Osteoblast (primary cell): ENCODE results near the gene SOX13. TPM values are rescaled to one million over a fixed set of nuclear protein-coding genes. Genes with fewer than 3 reads are reported as not detected.

ENCODE experiments used
- DNase-seq: peaks from one replicate; pipeline ENCODE4 v3.0.0; 2011; ENCODE audit warnings: low spot score, mixed read lengths; ENCODE audit not compliant: insufficient read length; ENCODE audit errors: missing footprints
- H2AFZ ChIP-seq: 2 replicates; pipeline ENCODE4 v1.6.0; 2011; ENCODE audit warnings: mild to moderate bottlenecking, low read length
- H3K27ac ChIP-seq: 2 replicates; pipeline ENCODE4 v1.5.1; 2011; ENCODE audit warnings: mild to moderate bottlenecking, low read depth, low read length, moderate library complexity
- H3K27me3 ChIP-seq: 2 replicates; pipeline ENCODE4 v1.6.0; 2012; ENCODE audit warnings: mild to moderate bottlenecking, control low read depth, inconsistent platforms, low read length, moderate library complexity; ENCODE audit not compliant: insufficient read depth
- H3K36me3 ChIP-seq: 2 replicates; pipeline ENCODE4 v1.5.1; 2011; ENCODE audit warnings: mild to moderate bottlenecking, low read length, control low read depth, moderate library complexity; ENCODE audit not compliant: insufficient read depth
- H3K4me1 ChIP-seq: 2 replicates; pipeline ENCODE4 v1.5.1; 2011; ENCODE audit warnings: mild to moderate bottlenecking, low read length, control low read depth, moderate library complexity; ENCODE audit not compliant: insufficient read depth
- H3K4me2 ChIP-seq: 2 replicates; pipeline ENCODE4 v1.6.0; 2011; ENCODE audit warnings: mild to moderate bottlenecking, low read length; ENCODE audit not compliant: insufficient read depth
- H3K4me3 ChIP-seq: fragments of 200-600 bp; sonication (generic); 3 replicates; pipeline ENCODE4 v1.5.1; 2012; ENCODE audit warnings: mild to moderate bottlenecking, low read length, inconsistent platforms; ENCODE audit not compliant: insufficient read depth
- H3K79me2 ChIP-seq: 2 replicates; pipeline ENCODE4 v1.6.0; 2012; ENCODE audit warnings: mild to moderate bottlenecking, low read length, control low read depth, inconsistent platforms; ENCODE audit not compliant: insufficient read depth
- H3K9me3 ChIP-seq: 2 replicates; pipeline ENCODE4 v1.5.1; 2011; ENCODE audit warnings: low read depth, low read length, control low read depth
- H4K20me1 ChIP-seq: 2 replicates; pipeline ENCODE4 v1.6.0; 2012; ENCODE audit warnings: mild to moderate bottlenecking, low read length, control low read depth; ENCODE audit not compliant: insufficient read depth
- CTCF ChIP-seq: IDR thresholded peaks from 2 replicates; pipeline ENCODE4 v1.5.1; 2011; ENCODE audit warnings: mild to moderate bottlenecking, low read depth, low read length, moderate library complexity; ENCODE audit errors: extremely low read depth
- total RNA-seq: library from RNA; depleted of rRNA; stranded (reverse); fragments of >200 nt; gene quantifications from 2 replicates; pipeline ENCODE4 v1.2.3, GENCODE V29; 2012

Gene SOX13
- total RNA-seq, 1 donor: 9.0 TPM

- no peak for TF ChIP-seq CTCF
- no peaks in the 10 kb centered on the region for H3K27me3 ChIP-seq
- no peak overlapping the region for H3K4me2 ChIP-seq
- H3K79me2 ChIP-seq: no peaks in the 10 kb centered on the region
- no peaks in the 10 kb centered on the region for H4K20me1 ChIP-seq
- no peaks in the 10 kb centered on the region for H3K9me3 ChIP-seq
- no peak overlapping the region for H2AFZ ChIP-seq
- peak; percentile 51 for DNase-seq
- peaks cover 19% of the 10 kb centered on the region for H3K4me1 ChIP-seq
- H3K4me3 ChIP-seq: no peak overlapping the region
- no peak overlapping the region for H3K27ac ChIP-seq
- no peaks in the 10 kb centered on the region for H3K36me3 ChIP-seq
These were observed 10.8 kb upstream of the SOX13 start for GRCh38 chr1:204062106-204062505.

GRCh38 chr1:204065174-204065985, 7.5 kb upstream of the SOX13 start:
- Histone ChIP-seq H3K27me3 (no peaks in the 10 kb centered on the region), H3K9me3 (no peaks in the 10 kb centered on the region), H2AFZ (peak overlapping the region; percentile 13), H3K4me2 (peak overlapping the region; percentile 50), H3K4me1 (no peaks in the 10 kb centered on the region), H4K20me1 (no peaks in the 10 kb centered on the region), H3K4me3 (no peak overlapping the region), H3K79me2 (no peaks in the 10 kb centered on the region), H3K36me3 (no peaks in the 10 kb centered on the region), H3K27ac (no peak overlapping the region)
- peak; percentile 44 for DNase-seq
- TF ChIP-seq CTCF: no peak

GRCh38 chr1:204065986-204066300, 7.0 kb upstream of the SOX13 start:
- H3K4me3 ChIP-seq: no peak overlapping the region
- H3K27ac ChIP-seq: no peak overlapping the region
- no peaks in the 10 kb centered on the region for H3K27me3 ChIP-seq
- H3K4me2 ChIP-seq: no peak overlapping the region
- H2AFZ ChIP-seq: peak overlapping the region; percentile 13
- H3K9me3 ChIP-seq: no peaks in the 10 kb centered on the region
- H4K20me1 ChIP-seq: no peaks in the 10 kb centered on the region
- no peaks in the 10 kb centered on the region for H3K36me3 ChIP-seq
- TF ChIP-seq CTCF: no peak
- no peak for DNase-seq
- H3K4me1 ChIP-seq: no peaks in the 10 kb centered on the region
- H3K79me2 ChIP-seq: no peaks in the 10 kb centered on the region

GRCh38 chr1:204067935-204068334, 5.0 kb upstream of the SOX13 start:
- Histone ChIP-seq H3K27me3 (no peaks in the 10 kb centered on the region), H2AFZ (no peak overlapping the region), H3K4me1 (no peaks in the 10 kb centered on the region), H3K4me3 (no peak overlapping the region), H3K36me3 (no peaks in the 10 kb centered on the region), H3K9me3 (no peaks in the 10 kb centered on the region), H3K27ac (no peak overlapping the region), H3K4me2 (no peak overlapping the region), H3K79me2 (no peaks in the 10 kb centered on the region), H4K20me1 (no peaks in the 10 kb centered on the region)
- no peak for TF ChIP-seq CTCF
- DNase-seq: no peak
